GM18867 (cell line): ENCODE measurements around the gene TIMM44.
"Not testable (repeated sequence)": the region's sequence is repeated elsewhere in the genome, so short reads cannot be mapped to it uniquely, and the experiment has no call there.

Source experiments
- ATAC-seq: cut with Tn5 transposase; IDR thresholded peaks from one replicate; pipeline ENCODE4 v1.9.1; 2021; ENCODE audit warnings: mild to moderate bottlenecking, moderate library complexity; ENCODE audit not compliant: unreplicated experiment

The TIMM44 gene

DNA sequence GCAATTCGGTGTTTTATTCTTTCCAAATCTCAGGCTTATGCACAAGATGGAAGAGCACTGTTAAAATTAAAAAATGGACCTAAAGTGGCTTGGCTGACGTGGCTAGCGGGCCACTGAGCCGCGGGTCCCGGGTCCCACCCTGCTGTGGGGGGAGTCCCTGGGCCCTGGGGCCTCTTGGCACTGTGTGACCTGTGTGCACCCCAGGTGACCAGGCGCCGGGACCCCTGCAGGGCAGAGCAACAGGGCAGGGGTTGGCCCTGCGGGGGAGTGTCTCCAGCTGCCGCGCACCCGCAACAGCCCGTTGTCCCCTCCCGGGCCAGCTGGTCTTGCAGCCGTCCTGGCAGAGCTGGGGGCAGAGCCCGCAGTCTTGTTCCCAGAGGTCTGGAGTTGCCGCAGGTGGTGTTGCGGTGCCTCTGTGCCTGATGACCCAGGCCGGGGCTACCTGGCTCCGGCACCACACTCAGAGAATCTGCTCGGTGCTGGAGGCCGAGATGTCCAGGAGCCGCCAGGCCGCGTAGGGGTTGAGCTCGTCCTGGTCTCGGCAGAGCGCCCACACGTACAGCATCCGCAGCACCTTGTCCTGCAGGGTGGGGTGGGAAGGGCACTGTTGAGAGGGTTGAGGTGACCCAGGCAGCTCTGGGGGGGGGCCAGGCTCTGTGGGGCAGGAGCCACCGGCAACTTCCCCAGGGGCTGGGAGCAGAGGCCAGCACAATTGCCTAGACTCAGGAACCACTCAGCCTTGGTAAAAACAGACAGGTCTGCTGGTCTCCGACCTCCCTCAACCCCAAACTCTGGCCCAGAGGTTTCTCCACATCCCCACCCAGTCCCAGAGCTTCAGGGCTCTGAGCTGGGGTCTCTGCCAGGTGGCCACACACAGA lies 16.5 kb downstream of the TIMM44 start:
- ATAC-seq: no peak

DNA sequence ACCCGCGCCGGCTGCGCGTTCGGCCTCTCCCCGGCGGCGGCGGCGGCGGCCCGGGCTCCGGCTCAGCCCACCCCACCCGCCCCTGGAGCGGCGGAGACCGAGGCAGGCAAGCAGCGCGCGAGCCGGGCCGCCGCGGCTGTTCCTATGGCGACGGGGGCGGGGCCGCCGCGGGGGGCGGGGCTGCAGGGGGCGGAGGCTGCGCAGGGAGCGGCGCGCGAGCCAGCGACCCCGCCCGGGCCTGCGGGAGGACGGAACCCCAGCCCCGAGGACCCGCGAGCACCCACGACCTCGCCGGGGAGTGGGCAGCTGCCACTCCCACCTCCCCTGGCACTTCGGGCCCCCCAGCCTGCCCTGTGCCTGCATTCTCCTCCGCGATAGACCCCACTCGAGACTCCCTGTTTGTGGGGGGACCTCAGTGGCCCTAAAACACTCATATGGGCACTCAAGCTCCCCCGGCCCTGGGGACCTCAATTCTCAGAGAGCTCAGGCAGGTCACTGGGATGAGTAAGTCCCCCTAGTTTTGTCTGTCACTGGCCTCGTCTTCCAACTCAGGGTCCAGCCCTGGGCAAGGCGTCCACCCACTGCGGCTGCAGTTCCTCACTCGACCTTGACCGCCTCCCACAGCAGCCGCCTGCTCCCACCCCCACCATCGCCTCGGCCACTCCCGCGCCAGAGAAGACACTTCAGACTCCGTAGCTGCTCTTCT lies 17.3 kb downstream of the TIMM44 start, which contains the start of gene CTXN1:
Gene CTXN1, minus strand, starts transcription at position 115 of the 706 bp plus-strand sequence. CDS start 597 bp downstream, outside the sequence.
- ATAC-seq: peak; percentile 29

DNA sequence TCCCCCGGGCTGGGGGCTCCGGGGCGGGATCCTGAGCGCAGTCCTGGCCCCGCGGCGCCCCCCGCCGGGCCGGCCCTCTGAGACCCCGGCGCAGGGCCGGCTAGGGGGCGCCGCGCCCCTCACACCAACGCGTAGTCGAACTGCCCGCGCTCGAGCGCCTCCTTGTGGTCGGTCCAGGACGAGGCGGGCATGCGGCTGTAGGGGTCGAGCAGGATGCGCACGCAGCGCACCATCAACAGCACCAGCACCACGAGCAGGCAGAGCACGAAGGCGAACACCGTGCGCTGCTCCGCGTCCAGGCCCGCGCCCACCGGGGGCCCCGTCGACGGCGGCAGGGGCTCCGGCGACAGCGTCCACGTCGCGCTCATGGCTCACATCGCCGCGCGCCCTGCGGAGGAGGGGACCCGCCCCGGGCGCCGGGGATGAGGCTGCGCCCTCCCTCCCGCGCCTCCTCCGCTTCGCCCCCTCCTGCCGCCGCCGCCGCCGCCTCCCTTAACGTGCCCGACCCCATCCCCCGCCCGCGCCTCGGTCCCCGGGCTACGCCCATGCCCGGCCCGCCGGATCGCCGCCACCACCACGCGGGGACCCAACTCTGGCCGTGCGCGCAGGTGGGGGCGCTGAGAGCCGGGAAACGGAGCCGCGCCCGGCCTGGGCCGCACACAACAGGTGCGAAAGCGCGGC lies 18.2 kb downstream of the TIMM44 start:
- no peak for ATAC-seq

DNA sequence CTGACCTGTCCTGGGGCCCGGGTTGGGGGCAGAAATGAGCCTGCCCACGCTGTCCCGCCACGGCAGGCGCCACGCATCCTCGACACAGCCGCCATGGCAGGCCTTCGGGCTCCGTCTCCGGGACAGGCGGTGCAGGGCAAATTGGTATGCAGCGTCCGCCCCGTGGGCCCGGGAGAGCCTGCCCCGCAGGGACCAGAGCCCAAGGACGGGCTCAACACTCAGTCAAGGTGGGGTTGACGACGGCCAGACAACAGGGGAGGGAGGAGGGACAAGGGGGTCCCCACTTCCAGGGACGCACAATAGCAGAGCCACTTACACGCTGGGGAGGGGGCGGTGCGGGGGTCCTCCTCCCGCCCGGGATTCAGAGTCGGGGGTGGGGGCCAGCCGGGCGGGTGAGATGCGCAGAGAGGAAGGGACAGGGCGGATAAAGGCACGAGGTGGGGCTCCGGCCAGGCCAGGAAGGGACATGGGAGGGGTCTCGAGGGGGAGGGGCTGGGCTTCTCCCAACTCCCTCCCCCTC lies 18.8 kb downstream of the TIMM44 start:
- ATAC-seq: no peak

DNA sequence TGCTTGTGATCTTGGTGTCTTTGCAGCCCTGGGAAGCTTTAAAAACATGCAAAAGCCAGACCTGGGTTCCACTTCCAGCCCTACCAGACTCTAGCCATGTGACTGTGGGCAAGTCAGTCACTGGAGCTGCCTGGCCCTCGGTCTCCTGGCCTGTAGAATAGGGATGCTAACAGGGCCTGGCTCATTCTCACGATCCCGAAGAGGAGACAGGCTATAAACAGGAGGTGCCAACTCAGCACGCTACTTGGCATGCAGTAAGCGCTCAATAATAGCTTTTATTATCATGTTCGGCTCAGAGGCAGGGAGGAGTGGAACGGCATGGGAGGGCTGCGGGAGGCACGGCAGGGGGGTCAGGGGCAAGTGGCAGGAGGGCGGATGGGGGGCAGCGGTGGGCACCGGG lies 19.2 kb downstream of the TIMM44 start:
- no peak for ATAC-seq

DNA sequence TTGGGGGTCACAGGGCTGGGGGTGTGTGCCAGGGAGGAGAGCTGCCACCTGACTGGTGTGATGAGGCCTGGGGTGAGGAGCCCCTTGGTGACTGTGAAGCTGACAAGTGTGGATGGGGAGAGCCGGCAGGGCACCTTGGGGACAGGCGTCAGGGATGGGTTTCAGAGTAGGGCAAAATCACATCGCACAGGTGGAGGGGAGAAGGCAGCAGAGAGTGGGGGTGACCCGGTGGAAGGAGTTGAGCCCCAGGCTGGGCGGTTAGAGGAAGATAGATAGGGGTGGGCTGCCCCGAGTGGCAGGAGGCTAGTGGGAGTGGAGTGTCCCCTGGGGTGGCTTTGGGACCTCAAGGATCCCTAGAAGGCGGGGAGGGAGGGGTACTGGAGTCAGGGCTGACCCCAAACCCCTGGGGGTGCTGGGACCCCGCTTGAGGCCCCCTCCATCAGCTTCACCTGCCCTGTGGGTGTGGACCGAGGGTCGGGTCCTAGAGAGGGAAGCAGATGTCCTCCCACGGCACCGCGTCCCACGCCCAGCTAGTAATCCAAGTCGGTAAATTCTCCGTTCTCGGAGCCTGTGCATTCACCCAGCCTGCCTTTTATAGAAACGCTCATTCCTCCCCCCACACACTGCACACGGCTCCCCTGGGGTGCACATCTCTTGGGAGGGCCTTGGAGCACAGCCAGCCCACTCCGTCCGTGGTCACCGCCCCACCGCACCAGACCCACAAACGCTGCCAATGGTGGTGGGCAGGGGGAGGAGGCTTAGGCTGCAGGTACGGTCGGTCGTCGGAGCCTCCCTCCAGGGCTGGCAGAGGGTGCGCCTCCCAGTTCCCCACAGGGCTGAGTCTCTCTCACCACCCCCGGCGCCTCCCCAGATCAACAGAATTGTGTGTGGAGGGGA lies 19.9 kb downstream of the TIMM44 start:
- ATAC-seq: no peak

DNA sequence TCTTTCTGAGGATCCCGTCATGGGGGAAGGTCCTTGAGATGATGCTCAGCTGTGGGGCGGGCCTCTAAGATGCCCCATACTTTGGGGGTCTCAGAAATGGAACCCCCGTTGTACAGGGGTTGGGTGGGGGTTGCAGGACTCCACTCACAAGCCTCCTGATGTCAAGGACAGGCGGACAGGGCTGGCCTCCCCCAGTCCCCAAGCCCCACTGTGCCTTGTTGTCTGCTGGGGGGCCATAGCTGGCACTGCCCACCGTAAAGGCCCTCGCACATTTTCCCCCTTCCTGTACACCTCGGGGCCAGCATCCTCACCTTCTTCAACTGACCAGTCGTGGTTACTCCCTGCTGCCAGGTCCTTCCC lies 20.6 kb downstream of the TIMM44 start:
- ATAC-seq: no peak

DNA sequence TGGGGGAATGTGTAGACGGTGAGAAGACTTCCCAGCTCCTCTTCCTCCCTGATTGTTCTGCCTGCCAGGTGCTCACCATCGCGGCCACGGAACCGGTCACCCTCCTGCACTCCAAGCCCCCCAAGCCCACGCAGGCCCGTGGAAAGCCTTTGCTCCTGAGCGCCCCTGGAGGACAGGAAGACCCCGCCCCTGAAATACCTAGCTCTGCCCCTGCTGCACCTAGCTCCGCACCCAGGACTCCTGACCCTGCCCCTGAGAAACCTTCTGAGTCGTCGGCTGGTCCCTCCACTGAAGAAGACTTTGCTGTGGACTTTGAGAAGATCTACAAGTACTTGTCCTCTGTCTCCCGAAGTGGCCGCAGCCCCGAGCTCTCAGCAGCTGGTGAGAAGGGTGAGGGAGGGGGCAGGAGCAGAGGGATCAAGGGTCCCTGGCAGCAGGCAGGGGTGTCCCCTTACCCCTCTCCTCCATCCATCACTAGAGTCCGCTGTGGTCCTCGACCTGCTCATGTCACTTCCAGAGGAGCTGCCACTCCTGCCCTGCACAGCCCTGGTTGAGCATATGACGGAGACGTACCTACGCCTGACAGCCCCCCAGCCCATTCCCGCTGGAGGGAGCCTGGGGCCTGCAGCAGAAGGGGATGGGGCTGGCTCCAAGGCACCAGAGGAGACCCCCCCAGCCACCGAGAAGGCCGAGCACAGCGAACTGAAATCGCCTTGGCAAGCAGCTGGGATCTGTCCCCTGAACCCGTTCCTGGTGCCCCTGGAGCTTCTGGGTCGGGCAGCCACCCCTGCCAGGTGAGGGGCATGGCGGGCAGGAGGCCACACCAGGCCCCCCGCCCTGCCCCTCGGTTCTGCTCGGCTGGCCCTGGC lies 21.3 kb downstream of the TIMM44 start:
- ATAC-seq: no peak

DNA sequence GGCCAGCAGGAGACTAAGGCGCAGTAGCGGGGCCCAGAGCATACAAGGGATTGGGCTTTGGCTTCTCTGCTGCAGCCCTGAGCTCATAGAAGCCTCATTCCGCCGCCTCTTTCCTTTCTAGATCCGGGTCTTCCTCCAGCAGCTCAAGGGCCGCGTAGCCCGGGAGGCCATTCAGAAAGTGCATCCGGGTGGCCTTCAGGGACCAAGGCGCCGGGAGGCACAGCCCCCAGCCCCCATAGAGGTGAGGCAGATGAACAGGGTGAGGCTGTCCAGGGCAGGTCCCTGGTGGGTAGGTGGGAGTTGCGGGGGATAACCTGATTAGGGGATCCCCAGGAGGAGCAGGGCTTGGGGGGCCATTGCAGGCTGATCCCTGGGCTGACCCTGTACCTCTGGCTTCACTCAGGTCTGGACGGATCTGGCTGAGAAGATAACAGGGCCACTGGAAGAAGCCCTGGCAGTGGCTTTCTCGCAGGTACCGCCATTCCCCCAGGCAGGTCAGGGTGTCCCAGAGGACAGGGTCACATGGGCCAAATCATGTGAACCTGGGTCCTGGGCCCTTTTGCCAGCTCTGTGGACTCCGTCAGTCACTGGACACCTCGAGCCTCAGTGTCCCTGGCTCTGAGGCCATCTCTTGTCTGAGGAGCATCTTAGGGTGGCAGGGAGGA lies 22.0 kb downstream of the TIMM44 start:
- ATAC-seq: no peak

DNA sequence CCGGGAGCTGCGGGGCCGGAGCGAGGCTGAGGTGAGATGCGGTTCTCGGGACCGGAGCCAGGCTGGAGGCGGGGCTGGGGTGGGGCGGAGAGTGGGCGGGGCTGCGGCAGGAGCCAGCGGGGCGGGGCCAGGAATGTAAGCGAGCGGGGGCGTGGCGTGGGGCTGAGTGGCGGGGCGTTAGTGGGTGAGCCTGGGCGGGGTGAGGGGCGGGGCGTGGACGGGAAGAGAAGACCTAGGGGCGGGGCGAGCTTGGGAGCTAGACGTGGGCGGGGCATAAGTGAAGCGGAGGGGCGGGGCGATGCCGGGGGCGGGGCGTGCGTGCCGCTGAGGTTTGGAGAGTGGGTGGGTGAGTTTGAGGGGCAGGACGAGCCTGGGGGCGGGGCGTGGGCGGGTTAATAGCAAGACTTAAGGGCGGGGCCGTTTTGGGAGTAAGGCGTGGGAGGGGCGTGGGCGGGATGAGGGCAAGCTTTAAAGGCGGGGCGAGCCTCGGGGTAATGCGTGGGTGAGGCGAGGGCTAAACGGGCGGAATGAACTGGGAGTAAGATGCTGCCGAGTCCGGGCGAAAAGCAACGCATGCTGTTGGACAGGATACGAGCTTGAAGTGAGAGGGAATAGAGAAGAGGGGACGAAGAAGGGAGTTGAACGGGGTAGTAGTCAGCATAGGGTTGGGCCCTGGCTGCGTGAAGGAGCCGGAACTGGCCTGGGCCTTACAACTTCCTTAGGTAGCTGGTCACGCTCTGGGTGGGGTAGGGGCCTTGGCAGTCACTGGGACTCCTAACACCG lies 22.8 kb downstream of the TIMM44 start:
- ATAC-seq: peak; percentile 35

DNA sequence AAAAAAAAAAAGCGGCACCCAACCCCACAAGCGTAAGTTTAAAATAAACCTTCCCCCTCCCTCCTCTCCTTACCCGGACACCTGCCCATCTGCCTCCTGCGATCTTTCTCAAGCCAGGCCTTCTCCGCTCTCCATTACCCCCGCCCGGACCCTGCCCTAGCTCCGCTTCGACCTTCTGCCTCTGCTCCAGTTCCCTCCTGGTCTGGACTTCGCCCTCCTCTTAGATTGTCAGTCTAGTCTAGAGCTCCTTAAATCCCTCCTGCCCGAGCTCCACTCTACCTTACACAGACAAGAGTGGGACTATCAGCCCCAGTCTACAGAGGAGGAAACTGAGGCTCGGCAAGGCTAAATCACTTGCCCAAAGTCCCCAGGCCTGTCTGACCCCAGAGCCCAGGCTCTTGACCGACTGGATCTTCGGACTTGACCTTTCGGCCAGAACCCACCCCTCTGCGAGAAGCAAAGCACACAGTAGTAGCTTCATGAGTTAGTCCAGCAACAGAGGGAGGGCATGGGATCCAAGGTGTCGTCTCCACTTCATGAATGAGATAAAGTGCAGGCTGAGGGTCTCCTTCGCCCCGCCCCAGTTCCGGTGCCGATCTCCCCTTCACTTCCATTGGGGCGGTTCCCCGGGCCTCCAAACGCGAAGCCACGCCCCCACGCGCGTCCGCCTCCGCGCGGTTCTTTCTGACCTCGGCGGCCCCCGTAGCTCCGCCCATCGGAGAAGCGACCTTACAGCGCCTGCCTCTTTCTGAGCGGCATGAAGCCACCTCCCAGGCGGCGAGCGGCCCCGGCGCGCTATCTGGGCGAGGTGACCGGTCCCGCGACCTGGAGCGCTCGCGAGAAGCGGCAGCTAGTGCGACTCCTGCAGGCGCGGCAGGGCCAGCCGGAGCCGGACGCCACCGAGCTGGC lies 23.6 kb downstream of the TIMM44 start, which contains the start of gene SNAPC2:
Gene SNAPC2, plus strand, starts transcription at position 729 of the 909 bp plus-strand sequence. Its CDS starts 29 bp downstream, at position 758.
- ATAC-seq: peak; percentile 58

DNA sequence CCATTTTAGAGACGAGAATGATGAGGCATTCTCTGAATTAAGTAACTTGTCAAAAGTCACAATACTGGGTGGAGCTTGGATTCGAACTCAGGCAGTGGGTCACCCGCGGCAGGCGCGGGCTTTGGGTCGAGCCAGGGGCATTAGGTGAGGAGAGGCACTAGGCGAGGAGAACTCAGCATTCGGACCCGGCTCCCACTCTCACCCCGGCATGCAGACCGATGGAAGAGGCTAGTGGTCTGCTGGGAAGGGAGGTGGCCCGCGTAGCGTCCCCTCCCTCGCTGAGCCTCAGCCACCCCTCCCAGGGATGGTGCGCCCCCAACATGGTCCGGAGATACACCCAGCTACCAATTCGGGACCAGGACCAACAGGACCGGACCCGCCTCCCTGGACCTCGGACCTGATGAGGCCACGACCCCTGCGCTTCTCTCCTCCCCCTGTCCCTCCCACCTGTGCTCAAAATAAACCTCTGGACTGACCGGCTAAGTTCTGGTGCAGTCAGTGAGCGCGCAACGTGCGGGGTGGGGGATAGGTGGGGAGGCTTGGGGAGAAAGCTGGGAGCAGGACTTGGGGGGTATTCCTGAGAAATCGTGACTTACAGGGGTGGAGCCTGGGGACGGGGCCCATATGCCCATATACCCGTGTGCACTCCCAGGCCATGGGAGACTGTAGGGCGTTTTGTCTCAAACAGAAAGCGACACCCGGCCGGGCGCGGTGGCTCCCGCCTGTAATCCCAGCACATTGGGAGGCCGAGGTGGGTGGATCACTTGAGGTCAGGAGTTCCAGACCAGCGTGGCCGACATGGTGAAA lies 24.6 kb downstream of the TIMM44 start:
- no peak for ATAC-seq

DNA sequence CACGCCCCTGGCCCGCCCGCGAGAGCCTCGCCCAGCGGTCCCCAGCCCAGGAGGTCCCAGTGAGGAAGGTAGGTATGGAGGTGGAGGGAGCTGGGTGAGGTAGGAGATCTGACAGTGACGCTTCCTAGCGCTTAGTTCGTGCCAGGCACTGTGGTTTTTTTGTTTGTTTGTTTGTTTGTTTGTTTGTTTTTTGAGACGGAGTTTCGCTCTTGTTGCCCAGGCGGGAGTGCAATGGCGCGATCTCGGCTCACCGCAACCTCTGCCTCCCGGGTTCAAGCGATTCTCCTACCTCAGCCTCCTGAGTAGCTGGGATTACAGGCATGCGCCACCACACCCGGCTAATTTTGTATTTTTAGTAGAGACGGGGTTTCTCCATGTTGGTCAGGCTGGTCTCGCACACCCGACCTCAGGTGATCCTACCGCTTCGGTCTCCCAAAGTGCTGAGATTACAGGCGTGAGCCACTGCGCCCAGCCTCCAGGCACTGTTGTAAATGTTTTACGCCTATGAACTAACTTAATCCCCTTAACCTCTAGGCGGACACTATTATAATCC lies 25.3 kb downstream of the TIMM44 start:
- not testable (repeated sequence) for ATAC-seq

DNA sequence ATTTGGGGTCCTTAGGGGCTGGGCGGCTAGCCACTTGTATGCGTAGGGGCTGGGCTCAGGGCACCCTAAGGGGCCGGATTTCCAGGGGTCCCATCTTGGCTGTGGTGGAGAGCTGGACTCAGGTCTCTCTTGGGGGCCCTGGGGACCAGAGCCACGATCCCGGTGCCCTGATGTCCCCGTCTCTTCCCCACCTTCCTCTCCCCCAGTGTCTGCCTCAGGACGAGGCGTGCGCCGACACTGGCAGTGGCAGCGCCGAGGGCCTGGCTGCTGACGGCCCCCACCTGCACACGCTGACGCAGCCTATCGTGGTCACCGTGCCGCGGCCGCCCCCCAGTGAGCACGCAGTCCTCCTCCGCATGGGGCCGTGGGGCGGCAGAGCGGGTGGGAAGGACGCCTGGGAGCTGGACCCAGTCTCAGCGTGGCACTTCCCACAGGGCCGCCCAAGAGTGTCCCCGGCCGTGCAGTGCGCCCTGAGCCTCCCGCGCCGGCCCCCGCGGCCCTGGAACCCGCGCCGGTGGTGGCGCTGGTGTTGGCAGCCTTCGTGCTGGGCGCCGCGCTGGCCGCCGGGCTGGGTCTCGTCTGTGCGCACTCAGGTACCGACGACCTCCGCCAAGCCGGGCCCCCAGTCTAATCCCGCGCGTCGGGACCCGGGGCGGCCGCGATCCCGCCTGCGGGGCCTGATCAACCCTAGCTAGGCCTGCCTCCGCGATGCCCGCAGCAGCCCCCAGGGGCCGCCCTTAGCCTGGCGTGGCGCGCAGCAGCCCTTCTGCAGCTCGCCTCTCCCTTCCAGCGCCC lies 26.0 kb downstream of the TIMM44 start:
- no peak for ATAC-seq

DNA sequence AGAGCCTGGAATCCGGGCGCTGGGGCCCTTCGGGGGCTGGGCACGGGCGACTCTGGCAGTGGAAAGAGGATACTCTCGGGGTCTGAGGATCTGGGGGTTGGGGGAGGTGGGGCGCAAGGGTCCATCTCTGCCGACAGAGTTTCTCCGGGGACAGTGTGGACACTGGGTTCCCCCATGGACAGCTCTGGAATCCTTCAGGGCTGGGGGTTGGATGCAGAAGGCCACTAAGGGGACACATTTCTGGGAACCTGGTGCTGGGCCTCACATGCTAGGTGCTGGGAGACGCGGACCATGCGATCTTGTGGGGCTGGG lies 26.6 kb downstream of the TIMM44 start:
- ATAC-seq: no peak
